ENCODE results near the gene PACS2. TPM values are rescaled to one million over a fixed set of nuclear protein-coding genes. Genes with fewer than 3 reads are reported as not detected.

PACS2 gene
- total and polyA plus RNA-seq, 2 donors (not counting 3 experiments of a cell fraction or from before 2014, with no cell fraction given), result 52.7 to 86.3 TPM

- Histone ChIP-seq H3K9me3 (replicated peaks; ENCODE audit: control insufficient read depth, insufficient read depth, low read length) (no peaks in the 10 kb centered on the region), H3K9ac (replicated peaks; ENCODE audit: extremely low read depth, insufficient read depth, low read length) (no peak overlapping the region), H3K4me2 (ENCODE audit: insufficient read depth, low read length) (no peak overlapping the region), H3K9me1 (replicated peaks; ENCODE audit: control insufficient read depth, extremely low read depth, insufficient read depth, low read length) (no peaks in the 10 kb centered on the region), H3K4me1 (ENCODE audit: control insufficient read depth, extremely low read depth, insufficient read depth, low read length) (no peaks in the 10 kb centered on the region), H4K20me1 (replicated peaks; ENCODE audit: control insufficient read depth, extremely low read depth, insufficient read depth, low read length) (no peaks in the 10 kb centered on the region), H3K36me3 (ENCODE audit: control insufficient read depth in 2 of 2, extremely low read depth in 1 of 2, insufficient read depth in 2 of 2, low read length in 2 of 2) (peaks cover 0 to 5% of the 10 kb centered on the region in 2 experiments), H3K4me3 (replicated peaks in 1 of 3; ENCODE audit: insufficient read depth in 1 of 3, low read depth in 1 of 3, low read length in 3 of 3) (no peak overlapping the region), H2AFZ (ENCODE audit: low read depth, low read length) (no peak overlapping the region), H3K79me2 (ENCODE audit: control insufficient read depth, insufficient read depth, low read length) (peaks cover 2% of the 10 kb centered on the region), H3K27ac (ENCODE audit: insufficient read depth, low read depth, low read length) (no peak overlapping the region), H3K27me3 (ENCODE audit: control insufficient read depth in 2 of 2, insufficient read depth in 2 of 2, low read length in 2 of 2) (no peaks in the 10 kb centered on the region)
- FAIRE-seq (no peak), DNase-seq (ENCODE audit: low read depth, low spot score) (no peak)
- POLR2A ChIA-PET, result no interaction called here
- intact Hi-C loops (cut with micrococcal nuclease), result no loop called here
- BruUV-seq (replicated peaks), result no TSS peak
- dilution Hi-C loops (cut with MboI; ENCODE audit: extremely low pct_ligation_motif_present, low sequenced_read_pairs), result no loop called here
- TF ChIP-seq EZH2 (IDR thresholded peaks at IDR 0.05; ENCODE audit: borderline replicate concordance, low read depth, low read length, severe bottlenecking), result no peak
- CTCF ChIA-PET, result no interaction called here
Observed at GRCh38 chr14:105273062-105273461, 41.5 kb upstream of the PACS2 start.

- H3K9ac ChIP-seq (replicated peaks; ENCODE audit: extremely low read depth, insufficient read depth, low read length), result no peak overlapping the region
- no peaks in the 10 kb centered on the region for H3K9me1 ChIP-seq (replicated peaks; ENCODE audit: control insufficient read depth, extremely low read depth, insufficient read depth, low read length)
- H3K27me3 ChIP-seq (ENCODE audit: control insufficient read depth in 2 of 2, insufficient read depth in 2 of 2, low read length in 2 of 2), result no peaks in the 10 kb centered on the region
- FAIRE-seq, result no peak
- no peaks in the 10 kb centered on the region for H3K4me1 ChIP-seq (ENCODE audit: control insufficient read depth, extremely low read depth, insufficient read depth, low read length)
- no peaks in the 10 kb centered on the region for H4K20me1 ChIP-seq (replicated peaks; ENCODE audit: control insufficient read depth, extremely low read depth, insufficient read depth, low read length)
- H3K27ac ChIP-seq (ENCODE audit: insufficient read depth, low read depth, low read length), result no peak overlapping the region
- ChIA-PET POLR2A (no interaction called here), CTCF (interaction anchor here (0.8 to 1.9 kb wide), 2 partner anchors 9 to 78 kb away, joined by 3 to 6 read pairs; no protein-coding TSS in a partner anchor)
- BruUV-seq (replicated peaks), result no TSS peak
- peaks cover 3% of the 10 kb centered on the region for H3K79me2 ChIP-seq (ENCODE audit: control insufficient read depth, insufficient read depth, low read length)
- intact Hi-C loops (cut with micrococcal nuclease), result no loop called here
- no peak for TF ChIP-seq MAX (IDR thresholded peaks at IDR 0.05; ENCODE audit: insufficient read depth, insufficient read length)
- TF ChIP-seq POLR2AphosphoS5 (IDR thresholded peaks at IDR 0.05; ENCODE audit: insufficient read depth, low read depth, low read length), result no peak
- no peak for TF ChIP-seq JUN (IDR thresholded peaks at IDR 0.05; ENCODE audit: borderline replicate concordance, insufficient read depth, insufficient read length, low read depth)
- no peak for TF ChIP-seq CTCF (IDR thresholded peaks at IDR 0.05; ENCODE audit: extremely low read depth in 1 of 2, insufficient read depth in 1 of 2, low read depth in 1 of 2, low read length in 2 of 2)
- TF ChIP-seq FOS (IDR thresholded peaks at IDR 0.05; ENCODE audit: borderline replicate concordance, insufficient read depth, low read length), result no peak
- TF ChIP-seq GATA2 (IDR thresholded peaks at IDR 0.05; ENCODE audit: insufficient read depth, insufficient read length, low read depth, low read length), result no peak
- TF ChIP-seq POLR2A (IDR thresholded peaks at IDR 0.05; ENCODE audit: low read depth, low read length), result no peak
- TF ChIP-seq EZH2 (IDR thresholded peaks at IDR 0.05; ENCODE audit: borderline replicate concordance, low read depth, low read length, severe bottlenecking), result no peak
- TF ChIP-seq MYC (IDR thresholded peaks at IDR 0.05; ENCODE audit: low read depth, low read length), result no peak
- H3K4me2 ChIP-seq (ENCODE audit: insufficient read depth, low read length), result no peak overlapping the region
- peaks cover 0 to 3% of the 10 kb centered on the region in 2 experiments for H3K36me3 ChIP-seq (ENCODE audit: control insufficient read depth in 2 of 2, extremely low read depth in 1 of 2, insufficient read depth in 2 of 2, low read length in 2 of 2)
- no peak overlapping the region for H2AFZ ChIP-seq (ENCODE audit: low read depth, low read length)
- H3K9me3 ChIP-seq (replicated peaks; ENCODE audit: control insufficient read depth, insufficient read depth, low read length), result no peaks in the 10 kb centered on the region
- DNase-seq (ENCODE audit: low read depth, low spot score), result no peak
- dilution Hi-C loops (cut with MboI; ENCODE audit: extremely low pct_ligation_motif_present, low sequenced_read_pairs), result no loop called here
- no peak overlapping the region for H3K4me3 ChIP-seq (replicated peaks in 1 of 3; ENCODE audit: insufficient read depth in 1 of 3, low read depth in 1 of 3, low read length in 3 of 3)
Observed at GRCh38 chr14:105274637-105275036, 39.9 kb upstream of the PACS2 start.
